HepG2 (cell line): Measurements from ENCODE around the gene NLRP11. TPM values are rescaled to one million over a fixed set of nuclear protein-coding genes. Genes with fewer than 3 reads are reported as not detected.

ENCODE experiments used
- EHMT2 ChIP-seq: fragments of 200-600 bp; sonication (generic); IDR thresholded peaks from 2 replicates; pipeline ENCODE4 v1.7.0; 2017; ENCODE audit warnings: antibody characterized with exemption, low read depth, low read length, borderline replicate concordance
- IRF2 ChIP-seq: IDR thresholded peaks from 2 replicates; pipeline ENCODE4 v1.6.1; 2018; ENCODE audit warnings: missing genetic modification reagents, missing compliant biosample characterization
- MLLT10 ChIP-seq: sonication (generic); formaldehyde crosslinking; IDR thresholded peaks from 2 replicates; pipeline ENCODE4 v1.4.0; 2020; ENCODE audit warnings: missing genetic modification reagents
- MTA1 ChIP-seq: sonication (generic); formaldehyde crosslinking; IDR thresholded peaks from 2 replicates; pipeline ENCODE4 v1.4.0; 2020; ENCODE audit warnings: missing genetic modification reagents, mild to moderate bottlenecking, borderline replicate concordance
- NFE2L2 ChIP-seq: fragments of 150-350 bp; IDR thresholded peaks from 2 replicates; pipeline ENCODE4 v1.6.1; 2014; ENCODE audit warnings: low read length
- SAP130 ChIP-seq: IDR thresholded peaks from 2 replicates; pipeline ENCODE4 v1.6.1; 2016; ENCODE audit warnings: low read depth
- TBX2 ChIP-seq: sonication (generic); formaldehyde crosslinking; IDR thresholded peaks from 2 replicates; pipeline ENCODE4 v1.5.0; 2020; ENCODE audit warnings: missing genetic modification reagents, mild to moderate bottlenecking, borderline replicate concordance
- TMF1 ChIP-seq: sonication (generic); formaldehyde crosslinking; IDR thresholded peaks from 2 replicates; pipeline ENCODE4 v1.8.1; 2022; ENCODE audit warnings: low read depth, missing genetic modification reagents
- ZNF235 ChIP-seq: sonication (generic); formaldehyde crosslinking; IDR thresholded peaks from 2 replicates; pipeline ENCODE4 v1.8.1; 2023; ENCODE audit warnings: mild to moderate bottlenecking, missing genetic modification reagents, borderline replicate concordance
- ZNF3 ChIP-seq: IDR thresholded peaks from 2 replicates; pipeline ENCODE4 v1.7.0; 2017; ENCODE audit warnings: inconsistent platforms
- ZNF710 ChIP-seq: sonication (generic); formaldehyde crosslinking; IDR thresholded peaks from 2 replicates; pipeline ENCODE4 v1.5.0; 2020; ENCODE audit warnings: mild to moderate bottlenecking, missing genetic modification reagents, borderline replicate concordance
- polyA plus RNA-seq, 8 experiments: library from polyadenylated mRNA; depleted of rRNA in 3 of 8; stranded (reverse) in 7 of 8; unstranded in 1 of 8; fragments of >200 nt; fragmentation: Illumina TruSeq in 4 of 8; extraction: Trizol in 4 of 8; gene quantifications; 2 replicates each; pipeline versions ENCODE4 v1.2.1 to v1.2.3, GENCODE V29; 2011 to 2016; ENCODE audit warnings: low read depth in 4 of 8, missing spikeins in 1 of 8, mixed read lengths in 1 of 8; ENCODE audit not compliant: insufficient read depth in 1 of 8
- total RNA-seq, 5 experiments: library from RNA; depleted of rRNA; stranded (reverse); fragments of >200 nt; fragmentation: Illumina TruSeq; extraction: Trizol; gene quantifications; 2 replicates each; pipeline ENCODE4 v1.2.3, GENCODE V29; 2016; ENCODE audit warnings: low read depth in 1 of 5
- TF ChIP-seq, protein P1 (sequence below): sonication (generic); formaldehyde crosslinking; IDR thresholded peaks from 2 replicates; pipeline ENCODE4 v1.4.0; 2020; ENCODE audit warnings: missing genetic modification reagents

The NLRP11 gene
- total and polyA plus RNA-seq, 2 of the 13 experiments (the other 11 are each of a cell fraction or from before 2014, with no cell fraction given): 0.02 TPM; not detected in 1

DNA sequence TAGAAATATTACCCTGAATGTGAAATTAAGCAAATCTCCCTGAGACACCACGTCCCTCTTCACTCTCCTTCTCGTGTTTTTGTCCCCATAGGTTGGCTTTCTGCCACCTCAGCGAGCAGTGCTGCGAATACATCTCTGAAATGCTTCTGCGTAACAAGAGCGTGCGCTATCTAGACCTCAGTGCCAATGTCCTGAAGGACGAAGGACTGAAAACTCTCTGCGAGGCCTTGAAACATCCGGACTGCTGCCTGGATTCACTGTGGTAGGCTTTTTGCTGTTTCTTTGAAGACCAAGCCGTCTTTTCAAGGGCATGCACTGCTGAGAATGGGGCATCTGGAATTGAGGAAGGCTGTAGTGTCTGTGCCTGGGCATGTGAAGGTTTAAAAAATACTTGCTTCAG lies 38.9 kb upstream of the NLRP11 start (continued):
- TF ChIP-seq NFE2L2 (no peak), IRF2 (CRISPR knock-in tag) (no peak), ZNF3 (CRISPR knock-in tag) (no peak), SAP130 (no peak), MLLT10 (CRISPR knock-in tag) (no peak), TBX2 (CRISPR knock-in tag) (no peak), ZNF235 (no peak), EHMT2 (no peak), ZNF710 (CRISPR knock-in tag) (no peak), TMF1 (CRISPR knock-in tag) (no peak), MTA1 (CRISPR knock-in tag) (no peak)
- TF ChIP-seq, protein P1, sequence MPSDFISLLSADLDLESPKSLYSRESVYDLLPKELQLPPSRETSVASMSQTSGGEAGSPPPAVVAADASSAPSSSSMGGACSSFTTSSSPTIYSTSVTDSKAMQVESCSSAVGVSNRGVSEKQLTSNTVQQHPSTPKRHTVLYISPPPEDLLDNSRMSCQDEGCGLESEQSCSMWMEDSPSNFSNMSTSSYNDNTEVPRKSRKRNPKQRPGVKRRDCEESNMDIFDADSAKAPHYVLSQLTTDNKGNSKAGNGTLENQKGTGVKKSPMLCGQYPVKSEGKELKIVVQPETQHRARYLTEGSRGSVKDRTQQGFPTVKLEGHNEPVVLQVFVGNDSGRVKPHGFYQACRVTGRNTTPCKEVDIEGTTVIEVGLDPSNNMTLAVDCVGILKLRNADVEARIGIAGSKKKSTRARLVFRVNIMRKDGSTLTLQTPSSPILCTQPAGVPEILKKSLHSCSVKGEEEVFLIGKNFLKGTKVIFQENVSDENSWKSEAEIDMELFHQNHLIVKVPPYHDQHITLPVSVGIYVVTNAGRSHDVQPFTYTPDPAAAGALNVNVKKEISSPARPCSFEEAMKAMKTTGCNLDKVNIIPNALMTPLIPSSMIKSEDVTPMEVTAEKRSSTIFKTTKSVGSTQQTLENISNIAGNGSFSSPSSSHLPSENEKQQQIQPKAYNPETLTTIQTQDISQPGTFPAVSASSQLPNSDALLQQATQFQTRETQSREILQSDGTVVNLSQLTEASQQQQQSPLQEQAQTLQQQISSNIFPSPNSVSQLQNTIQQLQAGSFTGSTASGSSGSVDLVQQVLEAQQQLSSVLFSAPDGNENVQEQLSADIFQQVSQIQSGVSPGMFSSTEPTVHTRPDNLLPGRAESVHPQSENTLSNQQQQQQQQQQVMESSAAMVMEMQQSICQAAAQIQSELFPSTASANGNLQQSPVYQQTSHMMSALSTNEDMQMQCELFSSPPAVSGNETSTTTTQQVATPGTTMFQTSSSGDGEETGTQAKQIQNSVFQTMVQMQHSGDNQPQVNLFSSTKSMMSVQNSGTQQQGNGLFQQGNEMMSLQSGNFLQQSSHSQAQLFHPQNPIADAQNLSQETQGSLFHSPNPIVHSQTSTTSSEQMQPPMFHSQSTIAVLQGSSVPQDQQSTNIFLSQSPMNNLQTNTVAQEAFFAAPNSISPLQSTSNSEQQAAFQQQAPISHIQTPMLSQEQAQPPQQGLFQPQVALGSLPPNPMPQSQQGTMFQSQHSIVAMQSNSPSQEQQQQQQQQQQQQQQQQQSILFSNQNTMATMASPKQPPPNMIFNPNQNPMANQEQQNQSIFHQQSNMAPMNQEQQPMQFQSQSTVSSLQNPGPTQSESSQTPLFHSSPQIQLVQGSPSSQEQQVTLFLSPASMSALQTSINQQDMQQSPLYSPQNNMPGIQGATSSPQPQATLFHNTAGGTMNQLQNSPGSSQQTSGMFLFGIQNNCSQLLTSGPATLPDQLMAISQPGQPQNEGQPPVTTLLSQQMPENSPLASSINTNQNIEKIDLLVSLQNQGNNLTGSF (CRISPR knock-in tag): no peak
